B cell (primary cell): ENCODE data around the gene RRP15. TPM values are rescaled to one million over a fixed set of nuclear protein-coding genes. Genes with fewer than 3 reads are reported as not detected.
A peak's percentile ranks its signal among the peaks of the same experiment; 100 is the strongest.

Experiments used
- ATAC-seq: fragments of 200-7000 bp; cut with Tn5 transposase; one replicate; pipeline ENCODE4 v1.10.0; 2021; ENCODE audit warnings: low read depth, mild to moderate bottlenecking, moderate number of reproducible peaks, moderate library complexity
- CTCF ChIA-PET: fragments of 350-600 bp; sonication (Branson Sonifier 250); formaldehyde crosslinking; loops from one replicate; lab custom pipeline; 2021; ENCODE audit warnings: antibody characterized with exemption, inconsistent platforms; lab: Charles Lee
- POLR2A ChIA-PET: fragments of 350-600 bp; sonication (Branson Sonifier 250); formaldehyde crosslinking; loops from one replicate; lab custom pipeline; 2021; ENCODE audit warnings: antibody characterized with exemption; lab: Charles Lee
- DNase-seq: peaks from one replicate; pipeline ENCODE4 v3.0.0; 2013
- H2AFZ ChIP-seq: 2 replicates; pipeline ENCODE4 v1.6.1; 2012; ENCODE audit warnings: mild to moderate bottlenecking, low read depth, low read length; ENCODE audit not compliant: insufficient read depth, poor library complexity, severe bottlenecking
- H3K27ac ChIP-seq, 2 donors: 1 replicate in 1 of 2; 2 replicates in 1 of 2; pipeline ENCODE4 v1.5.1; 2012 to 2013; ENCODE audit warnings: low read length in 2 of 2, mild to moderate bottlenecking in 2 of 2, moderate library complexity in 1 of 2
- H3K27me3 ChIP-seq, 4 experiments: fragments of 200-600 bp in 1 of 4; sonication (generic) in 1 of 4; replicated peaks in 1 of 4; 1 replicate in 2 of 4; 2 replicates in 2 of 4; pipeline versions ENCODE4 v1.6.1 to v1.7.0; 2013 to 2016; ENCODE audit warnings: low read length in 3 of 4, mild to moderate bottlenecking in 2 of 4, mixed read lengths in 1 of 4, moderate library complexity in 1 of 4; ENCODE audit not compliant: insufficient read depth in 4 of 4, control insufficient read depth in 3 of 4; ENCODE audit errors: control extremely low read depth in 1 of 4
- H3K36me3 ChIP-seq, 2 experiments: replicated peaks in 1 of 2; 1 replicate in 1 of 2; 2 replicates in 1 of 2; pipeline versions ENCODE4 v1.6.1 to v1.7.1; 2013; ENCODE audit warnings: low read length in 1 of 2; ENCODE audit not compliant: insufficient read depth in 2 of 2, control insufficient read depth in 1 of 2; ENCODE audit errors: control extremely low read depth in 1 of 2, extremely low read depth in 1 of 2
- H3K4me1 ChIP-seq, 2 donors: fragments of 200-600 bp in 1 of 2; sonication (generic) in 1 of 2; 1 replicate in 1 of 2; 2 replicates in 1 of 2; pipeline versions ENCODE4 v1.5.1 to v1.6.1; 2013 to 2017; ENCODE audit warnings: low read length in 2 of 2; ENCODE audit not compliant: control insufficient read depth in 2 of 2, insufficient read depth in 2 of 2
- H3K4me2 ChIP-seq: replicated peaks from 2 replicates; pipeline ENCODE3; 2012; ENCODE audit warnings: mild to moderate bottlenecking, low read depth, low read length; ENCODE audit not compliant: poor library complexity, severe bottlenecking
- H3K4me3 ChIP-seq, 5 experiments: fragments of 200-600 bp in 1 of 5; sonication (generic) in 1 of 5; 1 replicate in 3 of 5; 2 replicates in 2 of 5; pipeline versions ENCODE4 v1.5.1 to v1.7.0; 2011 to 2016; ENCODE audit warnings: low read length in 4 of 5, mild to moderate bottlenecking in 4 of 5, low read depth in 2 of 5, control low read depth in 1 of 5, moderate library complexity in 1 of 5; ENCODE audit not compliant: insufficient read depth in 1 of 5; ENCODE audit errors: control extremely low read depth in 1 of 5, extremely low read depth in 1 of 5
- H3K79me2 ChIP-seq: fragments of 200-600 bp; sonication (generic); one replicate; pipeline ENCODE4 v1.6.0; 2016; ENCODE audit warnings: low read length; ENCODE audit not compliant: control insufficient read depth, insufficient read depth
- H3K9ac ChIP-seq: fragments of 200-600 bp; sonication (generic); 2 replicates; pipeline ENCODE4 v1.6.1; 2017; ENCODE audit warnings: mild to moderate bottlenecking, low read length, moderate library complexity
- H3K9me3 ChIP-seq, 3 donors: one replicate each; pipeline versions ENCODE4 v1.6.1 to v1.7.1; 2013; ENCODE audit warnings: low read length in 2 of 3; ENCODE audit not compliant: control insufficient read depth in 2 of 3, insufficient read depth in 1 of 3; ENCODE audit errors: control extremely low read depth in 1 of 3
- H4K20me1 ChIP-seq: 2 replicates; pipeline ENCODE4 v1.6.0; 2012; ENCODE audit warnings: mild to moderate bottlenecking, low read length; ENCODE audit not compliant: insufficient read depth, control insufficient read depth, poor library complexity, severe bottlenecking
- H3K27ac Mint-ChIP-seq: one replicate; pipeline ENCODE4 v1.8.0; 2021; ENCODE audit warnings: mixed read lengths
- H3K27me3 Mint-ChIP-seq: one replicate; pipeline ENCODE4 v1.8.0; 2021; ENCODE audit warnings: mixed read lengths
- H3K4me1 Mint-ChIP-seq: one replicate; pipeline ENCODE4 v1.8.0; 2021; ENCODE audit warnings: mixed read lengths
- H3K4me3 Mint-ChIP-seq: one replicate; pipeline ENCODE4 v1.8.0; 2021; ENCODE audit warnings: mixed read lengths
- H3K9me3 Mint-ChIP-seq: one replicate; pipeline ENCODE4 v1.8.0; 2022; ENCODE audit warnings: mixed read lengths; ENCODE audit not compliant: insufficient read depth
- EZH2 ChIP-seq: IDR thresholded peaks from 2 replicates; pipeline ENCODE4 v1.6.1; 2012; ENCODE audit warnings: borderline replicate concordance, low read depth, mild to moderate bottlenecking, moderate library complexity, low read length; ENCODE audit not compliant: insufficient read depth, poor library complexity, severe bottlenecking
- WGBS: methylation state at CpG from one replicate; pipeline ENCODE4 v1.1.5; 2013; ENCODE audit warnings: missing lambda C conversion rate; ENCODE audit not compliant: insufficient coverage; 5-methylcytosine and 5-hydroxymethylcytosine counted together
- intact Hi-C: fragments of 100-400 bp; cut with micrococcal nuclease; formaldehyde crosslinking; loops from one replicate; pipeline ENCODE4 v1.10.0; 2022
- polyA plus RNA-seq: library from polyadenylated mRNA; depleted of rRNA; stranded (reverse); fragments of >200 nt; gene quantifications from 2 replicates; pipeline ENCODE4 v1.2.3, GENCODE V29; 2012
- total RNA-seq, 2 donors: library from RNA; stranded (reverse); fragments of 120-200 nt in 1 of 2; gene quantifications; 1 replicate in 1 of 2; 2 replicates in 1 of 2; pipeline versions ENCODE4 v1.2.3 to v1.2.4, GENCODE V29; 2013 to 2022
- TF ChIP-seq, protein P1 (sequence below): fragments of 200-600 bp; IDR thresholded peaks from one replicate; pipeline ENCODE4 v1.8.0; 2022; ENCODE audit warnings: antibody characterized with exemption, mild to moderate bottlenecking

Gene RRP15
- total and polyA plus RNA-seq, 2 donors (not counting 1 experiment from before 2014, with no cell fraction given) = 1.3 to 20.2 TPM

DNA sequence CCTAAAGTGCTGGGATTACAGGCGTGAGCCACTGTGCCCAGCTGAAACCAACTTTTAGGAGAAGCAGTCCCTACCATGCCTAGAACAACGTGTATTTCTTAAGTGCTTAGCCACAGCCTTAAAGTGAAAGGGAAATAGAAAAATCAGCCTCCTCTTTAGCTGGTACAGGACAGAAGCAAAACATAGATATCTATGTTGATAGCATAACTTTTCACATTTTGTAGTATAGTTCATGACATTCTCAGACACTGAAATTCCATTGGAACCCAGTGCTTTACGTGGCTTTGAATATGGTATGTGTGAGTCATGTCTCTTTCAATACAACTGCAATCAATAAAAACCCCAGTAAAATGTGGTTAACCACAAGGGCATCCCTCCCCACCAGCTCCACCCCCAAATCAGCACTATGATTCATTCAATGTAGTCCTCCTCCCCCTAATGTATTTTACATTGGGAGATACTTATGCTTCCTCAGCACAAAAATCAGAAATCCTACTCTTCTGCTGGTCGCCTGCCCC lies 92.1 kb downstream of the RRP15 start:
- intact Hi-C loops = no loop called here
- Histone ChIP-seq H2AFZ (no peak overlapping the region), H3K36me3 (no peaks in the 10 kb centered on the region), H3K27me3 (no peaks in the 10 kb centered on the region), H3K4me3 (no peak overlapping the region), H3K27ac (no peak overlapping the region), H3K9ac (no peak overlapping the region), H3K4me2 (peak overlapping the region; percentile 5), H3K79me2 (no peaks in the 10 kb centered on the region), H3K4me1 (peaks cover 5 to 7% of the 10 kb centered on the region in 2 donors), H3K9me3 (no peaks in the 10 kb centered on the region), H4K20me1 (no peaks in the 10 kb centered on the region)
- ATAC-seq (peak; percentile 81), DNase-seq (peak; percentile 24)
- ChIA-PET CTCF (interaction anchor here (0.6 kb wide), 1 partner anchor 141 kb away, joined by 4 read pairs; no protein-coding TSS in a partner anchor), POLR2A (interaction anchor here (0.5 kb wide), 1 partner anchor 1567 kb away, joined by 3 read pairs; no protein-coding TSS in a partner anchor)
- Mint-ChIP-seq H3K9me3 (no peaks in the 10 kb centered on the region), H3K27me3 (peaks cover 4% of the 10 kb centered on the region), H3K27ac (no peak overlapping the region), H3K4me3 (peak overlapping the region; percentile 2), H3K4me1 (peaks cover 11% of the 10 kb centered on the region)
- WGBS = 66% methylated on average over 2 of the region's 4 CpGs
- TF ChIP-seq, protein P1, sequence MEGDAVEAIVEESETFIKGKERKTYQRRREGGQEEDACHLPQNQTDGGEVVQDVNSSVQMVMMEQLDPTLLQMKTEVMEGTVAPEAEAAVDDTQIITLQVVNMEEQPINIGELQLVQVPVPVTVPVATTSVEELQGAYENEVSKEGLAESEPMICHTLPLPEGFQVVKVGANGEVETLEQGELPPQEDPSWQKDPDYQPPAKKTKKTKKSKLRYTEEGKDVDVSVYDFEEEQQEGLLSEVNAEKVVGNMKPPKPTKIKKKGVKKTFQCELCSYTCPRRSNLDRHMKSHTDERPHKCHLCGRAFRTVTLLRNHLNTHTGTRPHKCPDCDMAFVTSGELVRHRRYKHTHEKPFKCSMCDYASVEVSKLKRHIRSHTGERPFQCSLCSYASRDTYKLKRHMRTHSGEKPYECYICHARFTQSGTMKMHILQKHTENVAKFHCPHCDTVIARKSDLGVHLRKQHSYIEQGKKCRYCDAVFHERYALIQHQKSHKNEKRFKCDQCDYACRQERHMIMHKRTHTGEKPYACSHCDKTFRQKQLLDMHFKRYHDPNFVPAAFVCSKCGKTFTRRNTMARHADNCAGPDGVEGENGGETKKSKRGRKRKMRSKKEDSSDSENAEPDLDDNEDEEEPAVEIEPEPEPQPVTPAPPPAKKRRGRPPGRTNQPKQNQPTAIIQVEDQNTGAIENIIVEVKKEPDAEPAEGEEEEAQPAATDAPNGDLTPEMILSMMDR = no peak
- TF ChIP-seq EZH2 = no peak

DNA sequence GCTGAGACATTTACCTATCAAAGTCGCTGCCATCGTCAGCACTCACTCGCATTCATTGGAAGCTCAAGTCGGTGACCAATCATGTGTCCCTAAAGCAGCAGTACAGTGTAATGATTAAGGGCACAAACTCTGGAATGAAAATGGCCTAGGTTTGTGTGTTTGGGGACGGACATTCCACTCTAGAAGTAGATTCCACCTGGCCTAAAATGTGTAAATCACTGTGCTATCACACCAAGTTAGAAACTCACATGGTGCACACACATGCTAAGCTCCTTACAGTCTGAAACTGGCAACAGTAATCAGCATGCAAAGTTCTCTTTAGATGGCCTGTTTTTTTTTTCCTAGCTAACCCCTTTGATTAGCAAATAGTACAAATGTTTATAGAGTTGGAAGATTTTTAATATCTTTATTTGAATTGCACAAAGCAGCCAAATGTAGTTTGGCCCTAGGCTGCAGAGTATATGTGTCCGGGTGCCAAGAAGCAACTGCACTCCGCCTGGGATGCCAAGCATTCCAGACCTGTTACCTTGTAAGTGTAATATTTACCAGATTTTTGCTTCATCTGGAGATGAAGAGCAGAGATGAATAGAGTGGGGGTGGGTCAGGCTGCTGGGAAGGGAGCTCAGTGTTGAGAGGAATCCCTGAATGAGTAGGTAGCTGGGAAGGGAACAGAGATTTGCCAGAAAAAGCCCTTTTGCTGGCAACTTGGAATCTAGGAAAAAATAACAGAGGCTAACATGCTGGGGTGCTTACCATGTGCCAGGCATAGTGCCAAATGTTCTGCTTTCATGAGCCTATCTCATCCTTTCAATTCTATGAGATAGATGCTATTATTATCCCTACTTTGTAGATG lies 95.3 kb downstream of the RRP15 start:
- POLR2A ChIA-PET = no interaction called here
- CTCF ChIA-PET = interaction anchor here (0.7 kb wide), 1 partner anchor 589 kb away, joined by 3 read pairs; no protein-coding TSS in a partner anchor
- Mint-ChIP-seq H3K4me3 (no peak overlapping the region), H3K4me1 (peaks cover 11% of the 10 kb centered on the region), H3K27ac (no peak overlapping the region), H3K9me3 (no peaks in the 10 kb centered on the region), H3K27me3 (peaks cover 8% of the 10 kb centered on the region)
- no peaks in the 10 kb centered on the region for H3K9me3 ChIP-seq
- no peak overlapping the region for H2AFZ ChIP-seq
- H3K4me1 ChIP-seq = peaks cover 5 to 7% of the 10 kb centered on the region in 2 donors
- no peaks in the 10 kb centered on the region for H4K20me1 ChIP-seq
- 96% methylated on average over 6 of the region's 7 CpGs for WGBS
- H3K27me3 ChIP-seq = no peaks in the 10 kb centered on the region
- intact Hi-C loops = no loop called here
- DNase-seq (no peak), ATAC-seq (no peak)
- H3K4me3 ChIP-seq = no peak overlapping the region
- H3K79me2 ChIP-seq = no peaks in the 10 kb centered on the region
- TF ChIP-seq, protein P1 = no peak
- no peak for TF ChIP-seq EZH2
- H3K9ac ChIP-seq = no peak overlapping the region
- H3K36me3 ChIP-seq = no peaks in the 10 kb centered on the region
- no peak overlapping the region for H3K4me2 ChIP-seq
- no peak overlapping the region for H3K27ac ChIP-seq
